SKM-1 treated with dmso at 0.1 percent for 144 hours (cell line): Measurements from ENCODE around the gene LILRB2.
"Not testable (repeated sequence)": the region's sequence is repeated elsewhere in the genome, so short reads cannot be mapped to it uniquely, and the experiment has no call there.

Source experiments
- DNase-seq: peaks from one replicate; lab custom pipeline; 2025; ENCODE audit not compliant: unreplicated experiment; lab: John Stamatoyannopoulos, UW

Gene LILRB2

DNA sequence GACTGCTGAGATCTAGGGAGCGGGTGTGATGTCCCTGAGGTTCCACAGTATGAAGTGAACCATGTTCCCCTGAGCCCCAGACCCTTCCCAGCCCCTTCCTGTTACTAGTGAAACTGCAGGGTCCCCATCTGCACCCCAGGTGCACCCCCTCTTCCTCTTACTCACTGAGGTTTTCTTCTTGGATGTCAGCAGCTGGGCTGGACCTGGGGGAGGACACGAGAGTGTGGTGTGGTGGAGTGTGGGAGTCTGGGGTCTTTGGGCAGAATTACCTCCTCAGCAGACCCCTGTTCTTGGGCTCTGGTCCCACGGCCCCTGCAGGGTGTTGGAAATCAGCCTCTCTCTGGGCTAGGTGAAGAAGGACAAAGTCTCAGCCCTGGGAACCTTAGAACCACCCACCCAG, 35.0 kb downstream of the LILRB2 start:
- DNase-seq: no peak

DNA sequence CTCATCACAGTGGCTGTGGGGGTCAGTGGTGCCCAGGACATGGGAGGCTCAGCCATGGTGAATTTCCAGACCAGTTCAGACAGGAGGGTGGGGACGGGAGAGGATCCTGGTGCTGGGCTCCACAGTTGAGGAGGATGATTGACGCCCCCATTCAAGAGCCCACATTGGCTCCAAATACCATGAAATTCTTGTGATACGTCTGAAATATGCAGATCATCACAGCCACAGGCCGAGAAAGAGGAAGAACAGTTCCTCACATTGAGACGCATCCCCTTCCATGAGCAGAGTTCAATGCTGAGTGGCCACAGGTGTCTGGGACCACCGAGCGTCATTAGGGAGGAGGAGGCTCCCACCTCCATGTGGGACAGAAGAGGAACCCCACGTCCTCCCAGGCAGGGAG, 37.1 kb downstream of the LILRB2 start:
- not testable (repeated sequence) for DNase-seq

- DNase-seq: not testable (repeated sequence)
Observed at GRCh38 chr19:54242646-54243045, 38.3 kb downstream of the LILRB2 start, which contains the start of gene LILRA6. Gene LILRA6, minus strand, starts transcription at chr19:54242790.

GRCh38 chr19:54242234-54242633, 38.7 kb downstream of the LILRB2 start:
- DNase-seq: not testable (repeated sequence)

GRCh38 chr19:54240372-54241336, 40.3 kb downstream of the LILRB2 start:
- DNase-seq: not testable (repeated sequence)

DNA sequence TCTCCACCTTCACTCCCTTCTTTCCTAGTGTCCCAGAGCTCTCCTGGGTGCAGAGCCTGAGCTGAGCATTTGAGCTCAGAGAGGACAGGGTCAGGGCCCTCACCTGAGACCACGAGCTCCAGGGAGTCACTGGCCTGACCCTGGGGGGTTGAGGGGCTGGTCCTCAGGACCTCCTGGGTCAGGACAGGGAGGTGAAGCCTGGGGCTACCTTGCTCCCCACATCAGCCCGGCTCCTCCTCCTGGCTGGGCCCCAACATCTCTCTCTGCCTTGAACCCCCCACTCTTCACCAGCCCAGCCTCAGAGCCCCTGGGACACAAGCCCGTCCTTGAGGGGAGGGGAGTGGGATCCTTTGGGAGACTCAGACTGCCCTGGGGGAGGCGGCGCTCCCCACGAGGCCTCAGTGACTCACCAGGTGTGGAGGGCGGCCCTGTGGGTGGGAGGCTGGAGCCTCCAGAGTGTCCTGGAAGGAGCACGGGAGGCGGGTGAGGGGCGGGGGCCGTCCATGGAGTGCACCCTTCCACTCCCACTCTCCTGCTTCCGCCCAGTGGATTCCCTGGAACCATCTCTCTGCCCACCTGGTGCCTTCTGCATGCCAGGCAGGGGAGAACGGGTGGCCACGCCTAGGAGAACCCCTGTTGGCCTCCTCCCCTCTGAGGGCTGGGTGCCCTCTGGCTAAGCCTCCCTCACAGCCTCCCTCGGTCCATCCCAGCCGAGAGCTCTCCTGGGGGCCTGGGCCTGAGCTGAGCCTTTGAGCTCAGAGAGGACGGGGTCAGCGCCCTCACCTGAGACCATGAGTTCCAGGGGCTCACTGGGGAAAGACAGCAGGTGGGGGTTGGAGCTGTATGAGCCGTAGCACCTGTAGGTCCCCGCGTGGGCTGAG, 41.2 kb downstream of the LILRB2 start:
- DNase-seq: not testable (repeated sequence)

DNA sequence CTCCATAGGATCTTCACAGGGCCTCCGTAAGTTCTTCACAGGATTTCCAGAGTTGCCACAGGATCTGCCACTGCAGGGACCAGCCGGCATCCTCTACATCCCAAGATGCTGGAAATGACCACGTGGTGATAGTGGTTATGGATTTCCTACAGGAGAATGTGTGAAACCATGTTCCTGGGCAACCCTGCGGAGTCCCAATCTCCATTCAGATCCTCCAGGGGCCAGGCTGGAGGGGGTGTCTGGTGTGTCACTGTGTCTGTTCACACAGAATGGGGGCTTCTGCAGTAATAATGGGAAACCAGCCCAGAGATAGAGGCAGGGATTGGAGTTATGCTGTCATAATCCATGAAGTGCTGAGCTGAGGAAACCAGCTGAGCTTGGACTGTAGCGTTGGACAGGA, 47.0 kb downstream of the LILRB2 start:
- DNase-seq: no peak

DNA sequence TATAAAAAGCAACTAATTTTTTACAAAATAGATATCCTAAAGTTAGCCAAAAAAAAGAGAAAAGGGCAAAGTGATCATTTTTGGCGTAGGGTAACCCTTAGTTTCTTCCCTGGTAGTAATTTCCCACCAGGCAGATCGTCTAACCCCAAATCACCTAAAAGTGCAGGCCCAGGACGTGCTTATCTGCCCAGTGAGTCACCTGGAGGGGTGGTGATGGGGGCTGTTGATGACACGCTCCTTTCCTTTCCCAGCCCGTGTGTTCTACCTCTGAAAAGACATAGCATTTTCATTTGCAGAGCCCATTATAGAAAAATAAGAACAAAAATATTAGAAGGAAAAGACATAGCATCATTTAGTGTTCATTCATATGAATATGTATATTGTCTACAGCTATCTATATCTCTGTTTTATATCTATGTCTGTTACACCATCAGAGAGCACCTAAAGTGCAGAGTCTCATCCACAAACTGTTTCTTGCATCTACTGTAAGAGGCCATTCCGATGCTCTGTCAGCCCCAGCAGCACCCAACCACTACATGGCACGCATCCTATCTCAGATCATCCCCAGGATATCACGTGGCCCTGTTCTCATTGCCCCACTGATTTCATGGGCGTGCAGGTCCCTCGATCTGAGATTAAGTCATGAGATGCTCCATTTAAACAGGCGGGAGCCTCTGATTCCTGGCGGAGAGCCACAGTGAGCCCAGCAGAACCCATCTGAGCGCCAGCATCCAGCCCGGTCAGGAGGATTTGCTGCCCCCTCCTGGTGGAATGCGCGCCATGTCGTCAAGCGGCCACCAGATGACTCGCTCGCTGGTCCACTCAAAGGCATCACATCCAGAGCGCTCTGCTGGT, 49.6 kb downstream of the LILRB2 start:
- DNase-seq: peak; percentile 16

DNA sequence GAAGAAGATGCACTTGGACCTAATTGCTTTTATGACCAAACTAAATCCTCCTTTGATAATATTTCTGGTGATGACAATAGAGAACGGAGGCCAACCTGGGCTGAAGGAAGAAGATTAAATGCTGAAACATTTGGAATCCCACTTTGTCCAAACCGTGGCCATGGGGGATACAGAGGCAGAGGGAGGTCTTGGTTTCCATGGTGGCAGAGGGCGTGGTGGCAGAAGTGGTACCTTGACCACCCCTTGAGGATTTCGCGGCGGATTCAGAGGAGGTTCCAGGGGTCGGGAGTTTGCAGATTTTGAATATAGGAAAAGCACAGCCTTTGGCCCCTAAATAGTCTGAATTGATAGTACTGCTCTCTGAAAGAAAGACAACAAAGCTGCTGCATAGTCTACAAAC, 50.9 kb downstream of the LILRB2 start:
- DNase-seq: no peak

DNA sequence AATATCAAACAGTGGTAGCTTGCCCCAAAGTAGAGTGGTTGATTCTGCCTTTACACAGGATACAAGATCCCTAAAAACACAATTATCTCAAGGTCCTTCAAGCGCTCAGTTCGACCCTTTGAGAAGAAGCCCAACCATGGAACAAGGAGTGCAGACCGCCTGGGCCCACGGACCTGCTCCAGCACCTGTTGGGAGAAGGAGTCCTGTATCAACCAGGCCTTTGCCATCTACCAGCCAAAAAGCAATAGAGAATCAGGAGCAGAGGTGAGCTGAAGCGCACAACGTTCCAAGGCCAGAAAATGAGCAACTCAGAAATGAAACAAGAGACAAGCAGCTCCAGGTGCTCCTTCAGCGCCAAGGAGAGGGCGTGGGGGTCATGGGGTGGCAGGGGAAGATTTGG, 51.8 kb downstream of the LILRB2 start:
- DNase-seq: no peak

DNA sequence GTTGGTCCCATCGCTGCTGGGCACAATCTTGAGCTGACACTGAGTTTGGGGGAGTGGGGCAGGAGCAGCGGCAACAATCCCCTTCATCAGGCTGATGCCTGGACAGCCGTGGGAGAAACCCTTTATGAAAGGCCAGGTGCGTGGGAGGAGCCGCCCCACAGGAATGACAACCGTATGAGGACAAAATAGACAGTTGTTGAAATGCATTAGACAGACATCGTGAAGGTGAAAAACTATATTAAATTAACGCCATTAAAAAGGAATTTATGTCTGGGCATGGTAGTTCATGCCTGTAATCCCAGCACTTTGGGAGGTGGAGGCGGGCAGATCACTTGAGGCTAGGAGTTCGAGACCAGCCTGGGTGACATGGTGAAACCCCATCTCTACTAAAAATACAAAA, 56.3 kb downstream of the LILRB2 start:
- DNase-seq: not testable (repeated sequence)

GRCh38 chr19:54223937-54224281, 57.0 kb downstream of the LILRB2 start:
- not testable (repeated sequence) for DNase-seq
